Subcutaneous abdominal adipose tissue (tissue), 5 donors: ENCODE results near the gene NPAS4.

Experiments used
- H3K27ac ChIP-seq: one replicate; pipeline ENCODE4 v1.7.0; 2013; ENCODE audit warnings: low read depth, mild to moderate bottlenecking, inconsistent platforms, low read length, moderate library complexity
- H3K27me3 ChIP-seq, 5 donors: one replicate each; pipeline ENCODE4 v1.7.0; 2013; ENCODE audit warnings: low read length in 5 of 5, inconsistent platforms in 1 of 5; ENCODE audit not compliant: control insufficient read depth in 5 of 5, insufficient read depth in 4 of 5
- H3K36me3 ChIP-seq, 5 donors: one replicate each; pipeline ENCODE4 v1.7.0; 2013; ENCODE audit warnings: low read length in 5 of 5; ENCODE audit not compliant: control insufficient read depth in 5 of 5, insufficient read depth in 5 of 5
- H3K4me1 ChIP-seq, 5 donors: one replicate each; pipeline ENCODE4 v1.7.0; 2013; ENCODE audit warnings: low read length in 5 of 5, mild to moderate bottlenecking in 3 of 5, moderate library complexity in 1 of 5; ENCODE audit not compliant: control insufficient read depth in 5 of 5, insufficient read depth in 5 of 5
- H3K4me3 ChIP-seq, 5 donors: one replicate each; pipeline ENCODE4 v1.7.0; 2013; ENCODE audit warnings: low read length in 5 of 5, low read depth in 1 of 5
- H3K9ac ChIP-seq, 5 donors: one replicate each; pipeline ENCODE4 v1.7.0; 2013; ENCODE audit warnings: low read length in 5 of 5, mild to moderate bottlenecking in 4 of 5, moderate library complexity in 3 of 5
- H3K9me3 ChIP-seq, 5 donors: one replicate each; pipeline ENCODE4 v1.7.0; 2013; ENCODE audit warnings: low read length in 5 of 5; ENCODE audit not compliant: control insufficient read depth in 5 of 5
- donor health status: healthy.
- donor health status: healthy.
- donor health status: healthy.
- donor health status: healthy.
- donor health status: healthy.

The NPAS4 gene

GRCh38 chr11:66473608-66474515 is 53.0 kb downstream of the NPAS4 start:
- H3K27ac ChIP-seq, result no peak overlapping the region
- H3K4me3 ChIP-seq, result no peak overlapping the region
- peaks cover 0 to 59% (median 39%) of the 10 kb centered on the region in 5 donors for H3K36me3 ChIP-seq
- H3K27me3 ChIP-seq, result no peaks in the 10 kb centered on the region
- peaks cover 0 to 5% (median 2%) of the 10 kb centered on the region in 5 donors for H3K4me1 ChIP-seq
- H3K9me3 ChIP-seq, result no peaks in the 10 kb centered on the region
- no peak overlapping the region for H3K9ac ChIP-seq

DNA sequence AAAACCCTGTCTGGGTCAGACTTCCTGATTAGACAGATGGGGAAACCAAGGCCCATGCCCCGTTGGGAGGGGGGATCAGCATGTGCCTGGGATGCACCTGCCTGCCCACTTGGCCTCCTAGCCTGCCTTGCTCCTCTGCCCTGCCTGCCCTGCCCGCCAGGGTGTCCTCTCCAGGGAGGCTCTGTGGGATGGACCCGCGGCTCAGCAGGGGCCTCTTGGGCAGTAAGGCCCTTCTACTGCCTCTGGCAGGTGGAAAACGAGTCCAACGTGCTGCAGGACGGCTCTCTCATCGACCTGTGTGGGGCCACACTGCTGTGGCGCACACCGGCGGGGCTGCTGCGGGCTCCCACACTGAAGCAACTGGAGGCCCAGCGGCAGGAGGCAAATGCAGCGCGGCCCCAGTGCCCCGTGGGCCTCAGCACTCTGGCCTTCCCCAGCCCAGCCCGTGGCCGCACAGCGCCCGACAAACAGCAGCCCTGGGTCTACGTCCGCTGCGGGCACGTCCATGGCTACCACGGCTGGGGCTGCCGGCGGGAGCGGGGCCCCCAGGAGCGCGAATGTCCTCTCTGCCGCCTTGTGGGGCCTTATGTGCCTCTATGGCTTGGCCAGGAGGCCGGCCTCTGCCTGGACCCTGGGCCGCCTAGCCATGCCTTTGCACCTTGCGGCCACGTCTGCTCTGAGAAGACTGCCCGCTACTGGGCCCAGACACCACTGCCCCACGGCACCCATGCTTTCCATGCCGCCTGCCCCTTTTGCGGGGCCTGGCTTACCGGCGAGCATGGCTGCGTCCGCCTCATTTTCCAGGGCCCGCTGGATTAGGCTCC is 54.7 kb downstream of the NPAS4 start:
- Histone ChIP-seq H3K27me3 (no peaks in the 10 kb centered on the region), H3K4me1 (peaks cover 2 to 20% (median 14%) of the 10 kb centered on the region in 5 donors), H3K9ac (no peak overlapping the region), H3K27ac (no peak overlapping the region), H3K36me3 (peaks cover 0 to 56% (median 39%) of the 10 kb centered on the region in 5 donors), H3K9me3 (no peaks in the 10 kb centered on the region), H3K4me3 (no peak overlapping the region)
